ENCODE measurements around the gene CTNNA2. TPM values are rescaled to one million over a fixed set of nuclear protein-coding genes. Genes with fewer than 3 reads are reported as not detected.

Gene CTNNA2
- polyA plus RNA-seq, 1 of the 3 experiments (the other 2 are of a cell fraction) = 0.30 TPM

- Histone ChIP-seq H2AFZ (ENCODE audit: low read depth) (no peak overlapping the region), H3K4me2 (no peak overlapping the region), H3K79me2 (ENCODE audit: insufficient read depth) (no peaks in the 10 kb centered on the region), H3K9me2 (no peaks in the 10 kb centered on the region), H3K27me3 (ENCODE audit: insufficient read depth) (no peaks in the 10 kb centered on the region; the same call in 1 of the 2 replicates), H3K27ac (ENCODE audit: low read depth in 2 of 2, low read length in 1 of 2) (no peak overlapping the region), H3F3A (replicated peaks; ENCODE audit: insufficient read depth) (no peaks in the 10 kb centered on the region), H3K4me1 (ENCODE audit: control insufficient read depth in 1 of 2, insufficient read depth in 2 of 2, low read depth in 1 of 2, low read length in 1 of 2) (no peaks in the 10 kb centered on the region; a peak in 1 of 4 replicates), H3K9ac (no peak overlapping the region), H3K9me3 (no peaks in the 10 kb centered on the region), H3K4me3 (ENCODE audit: low read depth in 2 of 2, low read length in 1 of 2) (no peak overlapping the region), H4K20me1 (ENCODE audit: insufficient read depth) (no peaks in the 10 kb centered on the region), H3K36me3 (replicated peaks in 1 of 2; ENCODE audit: control insufficient read depth in 1 of 2, insufficient read depth in 2 of 2, low read length in 1 of 2) (no peaks in the 10 kb centered on the region)
- no peak for TF ChIP-seq MEF2A (IDR thresholded peaks at IDR 0.05; ENCODE audit: borderline replicate concordance, low read depth)
- no peak for TF ChIP-seq CTCF (IDR thresholded peaks at IDR 0.05)
- no peak for TF ChIP-seq ELF1 (IDR thresholded peaks at IDR 0.05)
- TF ChIP-seq NRF1 (IDR thresholded peaks at IDR 0.05; ENCODE audit: low read depth, low read length) = no peak
- no peak for TF ChIP-seq MAX (IDR thresholded peaks at IDR 0.05; ENCODE audit: low read depth)
- TF ChIP-seq FOXM1 (IDR thresholded peaks at IDR 0.05; ENCODE audit: low read depth) = no peak
- no peak for TF ChIP-seq SIN3A (IDR thresholded peaks at IDR 0.05; ENCODE audit: borderline replicate concordance, low read depth, low read length)
- no peak for TF ChIP-seq JUND (IDR thresholded peaks at IDR 0.05)
- TF ChIP-seq PBX3 (IDR thresholded peaks at IDR 0.05) = no peak
- TF ChIP-seq NFIC (IDR thresholded peaks at IDR 0.05; ENCODE audit: borderline replicate concordance) = no peak
- no peak for TF ChIP-seq TCF12 (IDR thresholded peaks at IDR 0.05)
- TF ChIP-seq YY1 (IDR thresholded peaks at IDR 0.05; ENCODE audit: low read depth) = no peak
- no peak for TF ChIP-seq EP300 (IDR thresholded peaks at IDR 0.05; ENCODE audit: borderline replicate concordance in 1 of 2, low read depth in 1 of 2, low read length in 1 of 2)
- WGBS (ENCODE audit: low lambda C conversion rate) = 55% methylated on average over 3 of the region's 3 CpGs
- no peak for DNase-seq
- CTCF ChIA-PET = no interaction called here
- POLR2A ChIA-PET = no interaction called here
Observed at GRCh38 chr2:80113399-80113798, 600.5 kb downstream of the CTNNA2 start.

- CTCF ChIA-PET = interaction anchor here (1.3 to 1.4 kb wide), 2 partner anchors 10 to 11 kb away, joined by 3 to 4 read pairs; no protein-coding TSS in a partner anchor
- H3K9me2 ChIP-seq = no peaks in the 10 kb centered on the region
- H3K9me3 ChIP-seq = no peaks in the 10 kb centered on the region
- no peak overlapping the region for H3K9ac ChIP-seq
- H3K79me2 ChIP-seq (ENCODE audit: insufficient read depth) = no peaks in the 10 kb centered on the region
- DNase-seq = no peak
- WGBS (ENCODE audit: low lambda C conversion rate) = 15% methylated on average over 4 of the region's 4 CpGs
- H3K27me3 ChIP-seq (ENCODE audit: insufficient read depth) = no peaks in the 10 kb centered on the region
- no peak for TF ChIP-seq MAX (IDR thresholded peaks at IDR 0.05; ENCODE audit: low read depth)
- TF ChIP-seq EZH2phosphoT487 (IDR thresholded peaks at IDR 0.05; ENCODE audit: borderline replicate concordance, low read depth) = no peak
- TF ChIP-seq NFIC (IDR thresholded peaks at IDR 0.05; ENCODE audit: borderline replicate concordance) = no peak
- TF ChIP-seq FOXM1 (IDR thresholded peaks at IDR 0.05; ENCODE audit: low read depth) = no peak
- TF ChIP-seq POLR2AphosphoS5 (IDR thresholded peaks at IDR 0.05; ENCODE audit: low read depth, low read length) = no peak
- no peak for TF ChIP-seq SMC3 (IDR thresholded peaks at IDR 0.05; ENCODE audit: low read depth, low read length)
- TF ChIP-seq MEF2A (IDR thresholded peaks at IDR 0.05; ENCODE audit: borderline replicate concordance, low read depth) = no peak
- no peak for TF ChIP-seq EP300 (IDR thresholded peaks at IDR 0.05; ENCODE audit: borderline replicate concordance in 1 of 2, low read depth in 1 of 2, low read length in 1 of 2)
- no peak for TF ChIP-seq RCOR1 (IDR thresholded peaks at IDR 0.05; ENCODE audit: low read length)
- TF ChIP-seq PBX3 (IDR thresholded peaks at IDR 0.05) = no peak
- TF ChIP-seq TEAD4 (IDR thresholded peaks at IDR 0.05; ENCODE audit: borderline replicate concordance, insufficient read depth) = no peak
- TF ChIP-seq TCF12 (IDR thresholded peaks at IDR 0.05) = no peak
- TF ChIP-seq GABPA (IDR thresholded peaks at IDR 0.05; ENCODE audit: low read depth) = no peak
- no peaks in the 10 kb centered on the region for H3K36me3 ChIP-seq (replicated peaks in 1 of 2; ENCODE audit: control insufficient read depth in 1 of 2, insufficient read depth in 2 of 2, low read length in 1 of 2)
- H4K20me1 ChIP-seq (ENCODE audit: insufficient read depth) = no peaks in the 10 kb centered on the region
- POLR2A ChIA-PET = no interaction called here
- H3F3A ChIP-seq (replicated peaks; ENCODE audit: insufficient read depth) = no peaks in the 10 kb centered on the region
- no peak overlapping the region for H3K27ac ChIP-seq (ENCODE audit: low read depth in 2 of 2, low read length in 1 of 2)
- no peaks in the 10 kb centered on the region; a peak in 1 of 4 replicates for H3K4me1 ChIP-seq (ENCODE audit: control insufficient read depth in 1 of 2, insufficient read depth in 2 of 2, low read depth in 1 of 2, low read length in 1 of 2)
- H3K4me2 ChIP-seq = no peak overlapping the region
- H3K4me3 ChIP-seq (ENCODE audit: low read depth in 2 of 2, low read length in 1 of 2) = no peak overlapping the region
- H2AFZ ChIP-seq (ENCODE audit: low read depth) = no peak overlapping the region
Observed at GRCh38 chr2:80114812-80115211, 602.0 kb downstream of the CTNNA2 start.

Measured in SK-N-SH (cell line).